Subcutaneous adipose tissue (tissue), 4 donors: ENCODE results near the gene SLC22A6. TPM values are rescaled to one million over a fixed set of nuclear protein-coding genes. Genes with fewer than 3 reads are reported as not detected.

Source experiments
- CTCF ChIP-seq: fragments of 450-650 bp; IDR thresholded peaks from one replicate; pipeline ENCODE4 v1.5.1; 2016; ENCODE audit warnings: low read depth, mild to moderate bottlenecking, control low read depth, antibody characterized with exemption, moderate library complexity
- total RNA-seq, 4 donors: library from RNA; depleted of rRNA; stranded (reverse); fragments of >200 nt; gene quantifications; one replicate each; pipeline ENCODE4 v1.1.0, GENCODE V29; 2016

Gene SLC22A6
- total RNA-seq, 4 donors from 2014 or later, result not detected

GRCh38 chr11:62934496-62934785 is 50.3 kb downstream of the SLC22A6 start:
- TF ChIP-seq CTCF, result no peak

GRCh38 chr11:62933750-62934495 is 50.8 kb downstream of the SLC22A6 start:
- no peak for TF ChIP-seq CTCF

DNA sequence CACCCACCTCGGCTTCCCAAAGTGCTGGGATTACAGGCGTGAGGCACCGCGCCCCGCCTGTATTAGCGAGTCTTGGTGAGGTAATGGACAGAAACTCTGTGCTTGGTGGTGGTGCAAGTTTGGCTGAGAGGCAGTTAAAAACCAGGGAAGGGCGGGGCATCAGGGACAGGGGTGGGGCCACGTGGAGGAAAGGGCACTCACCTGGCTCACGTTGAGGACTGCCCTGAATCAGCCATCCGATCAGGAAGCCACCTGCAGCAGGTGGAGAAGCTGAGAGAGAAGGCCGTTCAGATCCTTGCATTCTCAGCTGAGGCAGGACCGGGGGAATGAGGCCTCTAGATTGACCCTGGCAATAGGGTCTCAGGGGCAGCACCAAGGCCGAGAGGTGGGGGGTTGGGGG is 51.5 kb downstream of the SLC22A6 start:
- TF ChIP-seq CTCF, result no peak

- no peak for TF ChIP-seq CTCF
These were observed 53.1 kb downstream of the SLC22A6 start for GRCh38 chr11:62931499-62932278.

DNA sequence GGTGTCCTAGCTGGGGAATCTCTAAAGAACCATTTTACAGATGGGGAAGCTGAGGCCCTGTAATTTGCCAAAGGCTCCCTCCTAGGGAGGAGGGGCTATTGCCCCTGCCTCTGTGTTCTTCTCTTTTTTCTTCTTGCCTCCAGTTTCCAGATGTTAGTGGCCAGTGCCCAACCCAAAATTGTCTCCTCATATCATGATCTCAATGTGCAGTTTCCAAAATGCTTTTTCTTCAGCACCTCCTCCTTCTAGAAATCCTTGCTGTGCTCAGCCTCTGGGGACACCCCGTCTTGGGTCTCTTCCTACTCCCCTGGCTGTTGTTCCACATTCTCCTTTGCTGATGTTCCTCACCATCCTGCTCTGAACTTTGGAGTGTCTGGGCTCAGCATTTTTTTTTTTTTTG is 54.1 kb downstream of the SLC22A6 start:
- no peak for TF ChIP-seq CTCF

GRCh38 chr11:62930157-62930556 is 54.6 kb downstream of the SLC22A6 start:
- TF ChIP-seq CTCF, result no peak

DNA sequence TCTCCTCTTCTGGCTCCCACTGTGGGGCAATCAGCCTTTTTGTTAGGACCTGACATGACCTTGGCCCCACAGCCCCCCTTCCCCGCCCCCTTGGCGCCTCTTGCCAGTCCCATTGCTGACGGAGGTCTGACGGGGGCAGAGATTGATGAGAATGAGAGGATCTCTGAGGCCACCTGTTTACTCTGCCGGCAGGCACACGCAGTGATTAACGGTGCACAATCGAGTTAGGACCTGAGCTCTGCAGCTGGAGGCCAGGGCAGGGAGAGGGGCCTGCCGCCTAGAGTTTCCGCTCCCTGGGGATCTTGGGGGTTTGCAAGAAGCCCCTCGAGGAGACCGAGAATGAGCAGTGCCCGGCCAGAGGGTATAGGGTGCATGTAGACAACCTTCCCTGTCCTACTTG is 56.8 kb downstream of the SLC22A6 start:
- no peak for TF ChIP-seq CTCF
